T1000 (cell line): Measurements from ENCODE around the gene TBC1D1.
"Not testable (repeated sequence)": the region's sequence is repeated elsewhere in the genome, so short reads cannot be mapped to it uniquely, and the experiment has no call there.

Source experiments
- DNase-seq: peaks from one replicate; lab custom pipeline; 2025; ENCODE audit warnings: mixed read lengths; lab: John Stamatoyannopoulos, UW

Gene TBC1D1

DNA sequence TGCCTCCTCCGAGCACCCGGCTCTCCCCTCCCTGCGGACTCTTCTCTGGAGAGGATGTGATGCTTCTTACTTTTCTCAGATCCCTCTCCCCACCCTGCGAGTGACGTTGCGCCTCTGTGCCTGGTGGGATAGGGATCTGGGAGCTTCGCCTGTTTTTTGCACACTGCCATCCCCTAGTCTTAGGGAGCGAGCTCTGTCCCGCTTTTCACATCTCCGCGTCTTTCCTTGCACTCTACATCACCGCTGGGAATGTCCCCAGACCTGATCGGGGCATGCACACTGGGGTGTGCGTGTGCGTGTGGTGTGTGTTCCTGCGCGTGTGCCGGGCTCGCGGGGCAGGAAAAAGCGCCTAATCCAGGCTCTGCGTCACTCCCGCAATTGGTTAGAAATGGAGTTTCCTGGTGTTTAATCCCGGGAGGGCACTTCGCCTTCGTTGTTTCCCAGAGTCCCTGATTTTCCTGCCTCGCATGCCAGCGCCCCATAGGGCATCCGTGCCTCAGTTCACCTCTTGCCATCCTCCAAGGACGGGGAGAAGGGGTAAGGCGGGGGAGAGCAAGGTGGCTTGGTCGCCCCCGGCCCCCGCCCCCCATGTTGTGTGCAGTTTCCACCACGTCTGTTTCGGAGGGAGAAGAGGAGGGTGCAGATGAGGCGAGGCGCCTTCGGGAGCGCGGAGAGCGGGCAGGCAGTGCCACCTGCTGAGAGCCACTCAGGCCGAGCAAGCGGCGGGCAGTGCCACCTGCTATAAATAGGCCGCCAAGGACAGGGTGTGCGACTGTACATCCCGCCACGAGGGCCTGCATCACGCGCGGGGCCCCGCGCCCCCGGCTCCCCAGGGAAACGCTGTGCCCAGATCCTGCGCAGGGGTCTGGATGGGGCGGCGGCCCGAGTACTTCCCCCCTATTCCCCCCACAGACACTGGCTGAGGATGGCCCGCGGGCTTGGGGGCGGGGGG, 759 bp upstream of the TBC1D1 start:
- DNase-seq: no peak

DNA sequence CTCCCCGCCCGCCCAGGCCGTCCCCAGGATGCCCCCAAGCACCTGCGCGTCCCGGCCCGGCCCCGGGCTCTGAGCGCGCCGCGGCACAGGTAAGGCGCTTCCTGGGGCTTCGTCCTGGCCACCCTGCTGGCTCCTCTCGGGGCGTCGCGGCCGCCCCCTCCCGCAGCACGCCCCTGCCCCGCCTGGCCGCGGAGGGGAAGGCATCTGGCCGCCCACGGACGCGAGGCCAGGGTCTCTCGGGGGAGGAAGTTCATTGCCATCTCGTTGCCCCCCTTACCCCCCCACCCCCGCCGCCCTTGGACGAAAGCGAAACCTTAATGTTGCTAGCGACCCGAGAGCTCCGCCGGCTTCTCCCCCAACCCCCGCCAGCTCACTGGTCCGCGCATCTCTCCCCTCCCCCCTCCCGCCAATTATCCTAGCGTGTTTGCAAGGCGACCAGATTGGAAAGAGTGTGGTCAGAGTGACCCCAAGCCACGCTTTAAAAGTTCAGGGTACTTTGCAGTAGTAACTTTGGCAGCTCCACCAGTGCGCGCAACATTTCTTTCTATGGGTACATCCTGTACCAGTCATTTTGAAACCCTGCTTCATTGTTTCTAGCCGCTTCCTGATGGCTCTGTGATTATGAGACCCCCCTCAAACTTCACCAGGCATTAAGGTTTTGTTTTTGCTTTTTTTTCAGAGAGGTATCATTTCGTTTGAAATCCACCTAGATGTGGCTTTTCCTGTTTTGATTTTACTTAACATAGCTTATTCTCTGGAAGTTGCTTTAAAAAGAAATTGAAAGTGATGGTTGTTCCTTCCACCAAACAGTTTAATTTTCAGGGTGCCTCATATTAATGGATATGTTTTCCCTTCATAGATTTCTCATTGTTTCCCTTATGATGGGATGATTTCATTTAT, 626 bp downstream of the TBC1D1 start:
- DNase-seq: no peak

GRCh38 chr4:37892641-37893040, 1.8 kb downstream of the TBC1D1 start:
- DNase-seq: no peak

- DNase-seq: no peak
Measured at GRCh38 chr4:37893164-37893563, 2.3 kb downstream of the TBC1D1 start.

- no peak for DNase-seq
Measured at GRCh38 chr4:37895271-37895670, 4.4 kb downstream of the TBC1D1 start.

GRCh38 chr4:37896206-37896860, 5.4 kb downstream of the TBC1D1 start:
- DNase-seq: no peak

DNA sequence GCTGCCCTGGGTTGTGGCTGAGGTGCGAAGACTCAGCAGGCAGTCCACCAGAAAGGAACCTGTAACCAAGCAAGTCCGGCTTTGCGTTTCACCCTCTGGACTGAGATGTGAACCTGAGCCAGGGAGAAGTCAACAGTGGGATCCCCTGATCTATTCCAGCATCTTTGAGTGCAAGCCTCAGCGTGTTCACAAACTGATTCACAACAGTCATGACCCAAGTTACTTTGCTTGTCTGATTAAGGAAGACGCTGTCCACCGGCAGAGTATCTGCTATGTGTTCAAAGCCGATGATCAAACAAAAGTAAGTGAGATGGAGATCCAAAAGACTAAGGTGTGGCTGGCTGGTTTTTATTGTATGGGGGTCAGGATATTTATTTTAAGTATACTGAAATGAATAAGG, 11.3 kb downstream of the TBC1D1 start:
- DNase-seq: no peak

DNA sequence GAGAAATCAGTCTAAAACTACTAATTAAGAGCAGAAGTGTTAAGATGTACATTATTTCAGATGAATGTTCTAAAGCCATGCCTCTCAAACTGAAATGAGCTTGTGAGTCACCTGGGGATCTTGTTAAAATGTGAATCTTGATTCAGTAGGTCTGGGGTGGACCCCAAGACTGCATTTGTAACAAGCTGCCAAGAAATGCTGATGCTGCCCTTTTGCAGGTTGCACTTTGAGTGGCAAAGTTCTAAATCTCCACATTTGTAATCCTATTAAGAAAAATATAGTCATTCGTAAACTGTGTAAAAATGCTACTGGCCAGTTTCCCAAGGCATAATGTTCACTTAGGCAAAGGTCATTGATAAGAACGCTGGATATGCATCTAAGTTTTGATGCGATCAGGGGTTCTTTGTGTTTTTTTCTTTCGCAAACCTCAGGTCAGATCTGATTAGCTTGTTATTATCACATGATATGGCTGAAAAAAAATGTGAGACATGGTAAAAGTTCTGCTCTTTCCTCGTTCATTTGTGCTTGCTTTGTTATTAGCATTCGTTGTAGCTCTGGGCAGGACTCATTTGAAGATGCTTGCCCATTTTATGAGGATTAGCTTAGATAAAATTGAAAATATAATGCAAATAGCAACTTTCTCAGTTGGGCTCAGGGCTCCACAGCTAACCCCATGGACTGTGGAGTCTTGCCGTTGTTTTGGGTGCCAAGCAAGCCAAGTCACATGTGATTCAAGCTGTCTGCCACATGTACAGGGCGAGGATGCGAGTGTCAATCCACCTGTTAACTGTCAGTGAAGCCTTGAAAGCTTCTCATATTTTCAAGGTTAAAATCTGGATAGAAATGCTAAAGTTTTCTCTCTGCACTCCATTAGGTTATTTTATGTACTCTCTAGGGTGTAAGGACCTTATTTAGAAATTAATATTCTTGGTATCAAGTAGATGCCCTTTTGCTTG, 12.1 kb downstream of the TBC1D1 start:
- no peak for DNase-seq

DNA sequence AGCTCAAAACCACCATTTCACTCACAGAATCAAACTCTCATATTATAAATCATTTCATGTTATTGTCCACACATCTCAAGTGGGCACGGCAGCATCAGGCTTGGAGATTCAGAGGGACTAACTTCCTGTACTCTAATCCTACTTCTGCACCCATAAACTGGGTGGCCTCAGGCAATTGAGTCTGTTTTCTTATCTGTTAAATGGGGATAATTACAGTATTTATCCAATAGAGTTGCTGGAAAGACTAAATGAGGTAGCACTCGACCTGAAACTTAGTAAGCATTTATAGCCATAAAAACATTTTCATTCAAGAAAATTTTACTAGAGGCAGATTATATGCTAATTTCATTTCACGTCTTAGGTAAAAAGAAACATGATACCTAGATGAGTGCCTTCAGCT, 13.0 kb downstream of the TBC1D1 start:
- DNase-seq: no peak

GRCh38 chr4:37904824-37905223, 13.9 kb downstream of the TBC1D1 start:
- DNase-seq: no peak

DNA sequence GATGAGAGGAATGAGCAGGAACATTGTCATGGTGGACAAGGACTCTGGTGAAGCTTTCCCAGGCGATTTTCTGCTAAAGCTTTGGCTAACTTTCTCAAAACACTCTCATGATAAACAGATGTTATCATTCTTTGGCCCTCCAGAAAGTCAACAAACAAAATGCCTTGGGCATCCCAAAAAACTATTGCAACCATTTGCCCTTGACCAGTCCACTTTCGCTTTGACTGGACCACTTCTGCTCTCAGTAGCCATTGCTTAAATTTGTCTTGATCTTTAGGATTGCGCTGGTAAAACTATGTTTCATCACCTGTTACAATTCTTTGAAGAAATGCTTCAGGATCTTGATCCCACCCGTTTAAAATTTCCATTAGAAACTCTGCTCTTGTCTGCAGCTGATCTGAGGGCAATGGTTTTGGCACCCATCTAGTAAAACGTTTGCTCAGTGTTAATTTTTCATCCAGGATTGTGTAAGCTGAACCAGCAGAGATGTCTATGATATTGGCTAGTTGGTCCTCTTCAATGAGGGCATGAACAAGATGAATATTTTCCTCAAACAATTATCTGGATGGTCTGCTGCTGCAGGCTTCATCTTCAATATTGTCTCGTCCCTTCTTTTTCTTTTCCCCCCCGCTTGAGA, 14.8 kb downstream of the TBC1D1 start:
- DNase-seq: no peak

GRCh38 chr4:37908488-37909331, 17.8 kb downstream of the TBC1D1 start:
- no peak for DNase-seq

GRCh38 chr4:37909332-37910090, 18.6 kb downstream of the TBC1D1 start:
- no peak for DNase-seq

GRCh38 chr4:37910091-37910486, 19.2 kb downstream of the TBC1D1 start:
- DNase-seq: no peak

DNA sequence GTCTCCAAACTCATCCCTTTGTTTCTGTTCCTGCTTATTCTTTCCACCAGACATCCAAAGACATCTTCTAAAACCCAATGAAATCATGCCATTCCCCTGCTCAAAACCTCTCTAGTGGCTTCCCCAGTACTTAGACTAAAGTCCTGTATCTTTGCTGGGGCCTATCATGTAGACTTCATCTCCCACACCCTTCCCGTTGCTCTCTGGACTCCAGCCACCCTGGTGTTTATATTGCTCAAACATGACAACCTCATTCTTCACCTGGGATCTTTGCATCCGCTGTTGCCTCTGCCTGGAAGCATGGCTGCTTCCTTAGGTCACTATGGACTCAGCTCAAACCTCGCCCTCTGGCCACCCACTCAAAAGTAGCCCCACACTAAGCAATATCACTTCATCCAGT, 23.7 kb downstream of the TBC1D1 start:
- no peak for DNase-seq

DNA sequence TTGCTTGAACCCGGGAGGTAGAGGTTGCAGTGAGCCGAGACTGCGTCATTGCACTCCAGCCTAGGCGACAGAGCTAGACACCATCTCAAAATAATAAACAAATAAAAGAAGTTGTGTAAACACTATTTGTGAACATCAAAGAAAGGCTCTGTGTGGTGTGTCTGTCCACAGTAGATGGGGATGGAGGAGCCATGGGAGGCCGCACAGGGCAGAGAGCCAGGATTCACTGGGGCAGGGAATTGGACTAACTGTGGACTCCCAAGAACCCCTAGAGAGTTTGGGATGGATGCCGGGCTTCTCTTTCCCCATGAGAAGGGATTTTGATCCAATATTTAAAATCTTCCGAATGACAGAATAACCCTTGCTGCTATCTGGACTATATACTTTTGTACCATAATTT, 26.5 kb downstream of the TBC1D1 start:
- no peak for DNase-seq

GRCh38 chr4:37918653-37919052, 27.8 kb downstream of the TBC1D1 start:
- no peak for DNase-seq

DNA sequence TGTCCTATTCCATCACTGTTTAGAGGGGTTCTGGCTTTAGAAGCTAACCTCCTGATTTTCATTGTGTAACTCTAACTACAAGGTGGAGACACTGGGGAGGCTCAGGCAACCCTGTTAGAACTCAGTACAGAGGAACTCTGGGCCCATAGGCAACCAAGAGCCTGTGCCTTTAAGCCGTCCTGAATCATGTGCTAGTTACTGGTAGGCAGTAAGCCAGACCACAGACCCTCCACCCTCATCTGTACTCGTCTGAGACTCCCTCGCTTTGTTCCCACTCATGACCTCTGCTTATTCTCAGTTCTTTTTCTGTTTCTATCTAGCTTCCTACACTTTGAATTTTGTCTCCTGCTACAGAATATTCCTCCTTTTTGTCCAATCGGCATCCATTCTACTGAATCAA, 31.4 kb downstream of the TBC1D1 start:
- no peak for DNase-seq

- not testable (repeated sequence) for DNase-seq
Measured at GRCh38 chr4:37923089-37923488, 32.2 kb downstream of the TBC1D1 start.
